Activated gamma-delta T cell treated with anti-CD3 and anti-CD28 coated beads, Interleukin-2, amount 50 U/mL, for 16 hours (primary cell): ENCODE measurements around the gene CLHC1.
A peak's percentile ranks its signal among the peaks of the same experiment; 100 is the strongest.
"Not testable (repeated sequence)": the region's sequence is repeated elsewhere in the genome, so short reads cannot be mapped to it uniquely, and the experiment has no call there.

Experiments used
- DNase-seq: peaks from one replicate; pipeline ENCODE4 v3.0.0-alpha.2; 2020; ENCODE audit warnings: low read depth

Gene CLHC1

DNA sequence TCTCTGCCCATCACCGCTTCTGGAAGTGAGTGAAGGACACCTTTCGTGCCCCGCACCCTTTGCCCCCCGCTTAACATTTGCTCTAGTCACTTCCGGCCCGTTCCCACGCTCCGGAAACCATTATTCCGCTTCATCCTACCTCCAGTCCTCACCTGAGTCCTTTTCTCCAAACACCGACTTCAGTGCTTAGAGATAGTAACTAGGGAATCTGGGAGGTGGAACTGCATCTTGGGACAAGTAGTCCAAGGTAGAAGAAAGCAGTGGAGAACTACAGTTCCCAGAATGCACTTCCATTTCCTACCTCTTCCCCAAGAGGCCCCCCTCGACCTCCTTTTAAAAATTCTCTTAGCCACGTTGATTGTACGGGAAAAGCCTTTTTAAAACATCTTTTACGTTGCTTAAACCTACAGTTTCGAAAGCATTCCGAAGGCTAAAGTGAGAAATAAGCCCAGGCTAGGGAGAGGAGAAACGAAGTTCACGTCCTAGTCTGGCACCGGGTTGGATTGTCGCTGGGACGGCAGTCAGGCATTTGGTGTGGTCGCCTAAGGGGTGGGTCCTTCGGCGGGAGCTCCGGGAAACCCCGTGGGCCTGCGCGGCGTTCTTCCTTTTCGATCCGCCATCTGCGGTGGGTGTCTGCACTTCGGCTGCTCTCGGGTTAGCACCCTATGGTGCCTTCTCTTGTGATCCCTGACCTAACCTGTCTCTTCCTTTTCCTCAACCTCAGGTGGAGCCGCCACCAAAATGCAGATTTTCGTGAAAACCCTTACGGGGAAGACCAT, at the start of gene CLHC1, which contains the start of gene RPS27A:
Gene CLHC1, minus strand, starts transcription at position 210 of the 779 bp plus-strand sequence. CDS start 9,882 bp downstream, outside the sequence.
Gene RPS27A, plus strand, starts transcription at position 605 of the 779 bp plus-strand sequence. Its CDS starts 137 bp downstream, at position 742.
- DNase-seq: peak; percentile 91

GRCh38 chr2:55280851-55281546, 48.9 kb upstream of the CLHC1 start:
- not testable (repeated sequence) for DNase-seq

DNA sequence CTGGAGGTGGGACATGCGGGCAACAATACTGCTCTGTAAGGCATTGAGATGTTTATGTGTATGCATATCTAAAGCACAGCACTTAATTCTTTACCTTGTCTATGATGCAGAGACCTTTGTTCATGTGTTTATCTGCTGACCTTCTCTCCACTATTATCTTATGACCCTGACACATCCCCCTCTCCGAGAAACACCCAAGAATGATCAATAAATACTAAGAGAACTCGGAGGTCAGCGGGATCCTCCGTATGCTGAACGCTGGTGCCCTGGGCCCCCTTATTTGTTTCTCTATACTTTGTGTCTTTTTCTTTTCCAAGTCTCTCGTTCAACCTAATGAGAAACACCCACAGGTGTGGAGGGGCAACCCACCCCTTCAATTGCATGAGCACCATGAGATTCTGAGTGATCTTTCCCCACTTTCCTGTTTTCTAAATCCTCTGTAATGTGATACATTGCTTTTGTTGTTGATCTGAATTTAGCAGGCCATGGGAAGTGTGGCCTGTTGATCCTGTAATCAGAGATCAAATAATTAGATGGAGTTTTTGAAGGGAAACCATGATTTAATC, 47.8 kb upstream of the CLHC1 start:
- DNase-seq: not testable (repeated sequence)

DNA sequence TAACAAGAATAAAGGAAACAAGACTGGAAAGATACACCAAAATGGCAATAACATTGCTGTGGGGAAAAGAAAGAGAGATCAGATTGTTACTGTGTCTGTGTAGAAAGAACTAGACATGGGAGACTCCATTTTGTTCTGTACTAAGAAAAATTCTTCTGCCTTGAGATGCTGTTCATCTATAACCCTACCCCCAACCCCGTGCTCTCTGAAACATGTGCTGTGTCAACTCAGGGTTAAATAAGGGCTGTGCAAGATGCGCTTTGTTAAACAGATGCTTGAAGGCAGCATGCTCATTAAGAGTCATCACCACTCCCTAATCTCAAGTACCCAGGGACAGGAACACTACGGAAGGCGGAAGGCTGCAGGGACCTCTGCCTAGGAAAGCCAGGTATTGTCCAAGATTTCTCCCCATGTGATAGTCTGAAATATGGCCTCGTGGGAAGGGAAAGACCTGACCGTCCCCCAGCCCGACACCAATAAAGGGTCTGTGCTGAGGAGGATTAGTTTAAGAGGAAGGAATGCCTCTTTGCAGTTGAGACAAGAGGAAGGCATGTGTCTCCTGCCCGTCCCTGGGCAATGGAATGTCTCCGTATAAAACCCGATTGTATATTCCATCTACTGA, 47.2 kb upstream of the CLHC1 start:
- not testable (repeated sequence) for DNase-seq

DNA sequence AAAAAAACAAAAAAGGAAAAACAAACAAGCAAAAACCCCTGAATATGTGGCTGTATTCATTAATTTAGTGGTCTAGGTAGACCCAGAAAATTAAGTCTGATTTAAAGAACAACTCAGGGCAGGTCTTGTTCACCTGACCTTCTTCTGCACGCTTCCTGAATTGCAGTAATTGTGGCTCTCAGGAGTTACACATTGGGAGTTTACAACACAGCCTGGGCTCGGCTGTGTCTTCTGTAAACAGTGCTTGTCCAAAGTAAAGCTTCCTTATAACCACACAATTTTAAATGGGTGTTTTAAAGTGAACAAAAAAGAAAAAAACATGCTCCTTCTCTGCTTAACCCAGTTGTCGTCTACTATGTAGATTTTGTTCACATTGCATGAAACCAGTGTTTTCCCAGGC, 45.2 kb upstream of the CLHC1 start:
- no peak for DNase-seq

DNA sequence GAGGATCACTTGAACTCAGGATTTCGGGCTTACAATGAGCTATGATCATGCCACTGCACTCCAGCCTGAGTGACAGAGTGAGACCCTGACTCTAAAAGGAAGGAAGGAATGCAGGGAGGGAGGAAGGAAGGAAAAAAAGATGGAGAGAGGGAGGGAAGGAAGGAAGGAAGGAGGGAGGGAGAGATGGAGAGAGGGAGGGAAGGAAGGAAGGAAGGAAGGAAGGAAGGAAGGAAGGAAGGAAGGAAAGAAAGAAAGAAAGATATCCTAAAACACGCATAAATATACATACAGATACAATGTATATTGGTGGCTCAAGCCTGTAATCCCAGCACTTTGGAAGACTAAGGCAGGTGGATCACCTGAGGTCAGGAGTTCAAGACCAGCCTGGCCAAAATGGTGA, 42.3 kb upstream of the CLHC1 start:
- DNase-seq: not testable (repeated sequence)

GRCh38 chr2:55269645-55269990, 37.5 kb upstream of the CLHC1 start:
- no peak for DNase-seq

- DNase-seq: peak; percentile 86
These were observed 37.0 kb upstream of the CLHC1 start, which contains the start of gene MTIF2 for GRCh38 chr2:55268907-55269644. Gene MTIF2 (minus strand): TSS chr2:55269231. CDS start chr2:55263858, 5,373 bp downstream.

DNA sequence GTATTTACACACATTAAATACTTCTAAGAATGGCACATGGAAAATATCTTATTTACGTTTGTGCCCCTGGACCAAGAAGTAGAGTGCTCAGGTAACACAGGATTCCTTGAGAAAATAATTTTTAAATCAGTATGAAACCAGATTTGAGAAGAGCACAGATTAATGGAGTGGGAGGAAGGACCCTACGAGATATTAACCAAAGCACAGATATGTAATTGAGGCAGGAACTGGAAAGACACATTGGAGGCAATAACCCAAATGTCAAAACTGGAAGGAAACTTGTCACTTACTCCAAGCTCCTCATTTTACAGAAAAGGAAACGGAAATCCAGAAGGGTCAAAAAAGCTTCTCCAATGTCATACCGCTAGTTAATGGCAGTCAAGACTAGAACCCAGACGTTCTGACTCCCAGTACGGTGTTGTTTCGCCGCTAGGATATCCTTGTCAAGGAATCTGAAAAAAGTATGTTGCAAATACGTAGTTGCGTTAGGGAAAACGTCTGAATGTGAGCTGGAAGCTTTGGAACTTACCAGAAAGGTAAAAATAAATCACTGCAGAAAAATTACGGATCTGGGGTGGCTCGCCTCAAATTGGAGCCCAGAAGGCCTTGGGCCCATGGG, 36.3 kb upstream of the CLHC1 start:
- DNase-seq: no peak

GRCh38 chr2:55259586-55259985, 27.5 kb upstream of the CLHC1 start:
- not testable (repeated sequence) for DNase-seq

DNA sequence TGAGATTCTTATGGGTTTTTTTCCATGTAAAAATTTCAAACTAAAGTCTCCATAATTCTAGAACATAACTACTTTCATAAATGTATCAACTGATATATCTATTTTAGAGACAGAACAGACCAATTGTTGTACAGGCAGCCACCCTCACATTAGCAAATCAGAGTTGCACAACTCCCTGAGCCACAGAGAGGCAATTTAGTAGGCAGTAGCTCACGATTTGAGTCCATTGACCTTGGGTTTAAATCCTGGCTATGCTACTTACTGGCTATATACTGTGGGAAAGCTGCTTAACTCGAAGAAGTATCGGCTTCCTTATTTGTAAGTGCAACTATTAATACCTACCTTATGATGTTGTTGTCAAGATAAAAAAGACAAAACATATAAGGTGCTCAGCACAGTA, 20.7 kb upstream of the CLHC1 start:
- DNase-seq: no peak

GRCh38 chr2:55247025-55247424, 14.9 kb upstream of the CLHC1 start:
- no peak for DNase-seq

GRCh38 chr2:55245411-55245810, 13.3 kb upstream of the CLHC1 start:
- DNase-seq: no peak

- DNase-seq: no peak
These were observed 10.5 kb upstream of the CLHC1 start for GRCh38 chr2:55242617-55243016.

DNA sequence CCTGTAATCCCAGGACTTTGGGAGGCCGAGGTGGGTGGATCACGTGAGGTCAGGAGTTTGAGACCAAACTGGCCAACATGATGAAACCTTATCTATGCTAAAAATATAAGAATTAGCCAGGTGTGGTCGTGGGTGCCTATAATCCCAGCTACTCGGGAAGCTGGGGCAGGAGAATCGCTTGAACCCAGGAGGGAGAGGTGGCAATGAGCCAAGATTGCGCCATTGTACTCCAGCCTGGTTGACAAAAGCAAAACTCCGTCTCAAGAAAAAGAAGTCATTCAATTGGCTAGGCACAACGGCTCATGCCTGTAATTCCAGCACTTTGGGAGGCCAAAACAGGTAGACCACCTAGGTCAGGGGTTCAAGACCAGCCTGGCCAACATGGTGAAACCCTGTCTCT, 9.5 kb upstream of the CLHC1 start:
- DNase-seq: not testable (repeated sequence)

GRCh38 chr2:55239656-55240222, 7.6 kb upstream of the CLHC1 start:
- DNase-seq: no peak

DNA sequence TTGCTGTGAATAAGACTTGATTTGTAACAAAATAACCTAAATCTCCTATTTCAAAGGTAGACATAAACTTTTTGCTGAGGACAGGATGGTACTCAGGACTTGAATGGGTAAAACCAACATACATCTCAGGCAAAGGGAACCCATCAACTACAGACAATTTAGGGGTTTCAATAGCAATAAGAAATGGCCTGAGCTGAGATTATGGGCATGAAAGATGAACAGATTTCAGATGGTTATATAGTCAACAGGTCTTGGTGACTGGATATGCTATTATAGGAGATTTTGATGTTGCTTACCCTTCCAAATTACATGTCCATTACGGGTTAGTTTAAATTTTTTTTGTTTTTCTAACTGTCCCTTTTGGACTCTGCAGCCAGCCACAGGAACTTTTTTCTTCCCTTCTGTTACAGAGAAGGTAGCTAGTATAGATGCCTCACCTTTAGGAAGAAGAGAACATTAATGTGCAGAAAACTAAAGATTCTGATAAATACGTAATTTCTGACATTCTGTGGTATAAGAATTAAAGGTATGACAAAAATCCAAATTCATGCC, 5.0 kb upstream of the CLHC1 start:
- DNase-seq: no peak

DNA sequence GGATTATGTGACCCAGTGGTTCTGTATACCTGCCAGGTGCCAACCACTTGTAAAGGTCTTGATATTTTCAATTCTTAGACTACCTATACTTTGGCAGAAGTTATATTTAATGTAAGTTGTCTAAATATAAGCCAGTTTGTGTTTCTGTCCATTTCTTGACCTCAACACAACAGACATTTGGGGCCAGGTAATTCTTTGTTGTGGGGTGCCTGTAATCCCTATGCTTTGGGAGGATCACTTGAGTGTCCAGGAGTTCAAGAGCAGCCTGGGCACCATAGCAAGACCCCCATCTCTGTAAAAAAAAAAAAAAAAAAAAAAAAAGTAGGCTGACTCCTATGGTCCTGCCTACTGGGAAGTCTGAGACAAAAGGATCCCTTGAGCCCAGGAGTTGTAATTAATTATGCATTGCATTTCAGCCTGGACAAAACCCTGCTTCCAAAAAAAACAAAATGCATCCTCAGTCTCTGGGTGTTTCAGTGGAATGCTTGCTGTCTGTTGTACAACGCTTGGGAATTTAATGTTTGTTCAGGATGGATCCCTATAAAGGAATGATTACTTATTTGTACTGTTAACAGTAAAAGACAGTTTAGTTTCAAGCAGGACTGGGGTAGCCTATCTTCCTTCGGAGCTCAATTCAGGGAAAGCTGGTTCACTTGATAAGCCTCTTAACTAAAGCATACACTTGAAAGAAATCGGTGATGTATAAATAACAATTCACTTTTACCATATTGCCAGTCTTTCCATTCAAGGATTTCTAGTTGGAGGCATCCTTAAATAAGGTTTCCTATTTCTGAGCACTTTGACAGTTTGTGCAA, 3.8 kb upstream of the CLHC1 start:
- no peak for DNase-seq

DNA sequence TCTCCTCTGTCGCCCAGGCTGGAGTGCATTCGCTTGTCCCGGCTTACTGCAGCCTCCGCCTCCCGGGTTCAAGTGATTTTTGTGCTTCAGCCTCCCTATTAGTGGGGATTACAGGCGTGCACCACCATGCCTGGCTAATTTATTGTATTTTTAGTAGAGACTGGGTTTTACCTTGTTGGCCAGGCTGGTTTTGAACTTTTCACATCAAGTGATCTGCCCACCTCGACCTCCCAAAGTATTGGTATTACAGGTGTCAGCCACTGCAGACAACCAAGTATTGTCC, 1.5 kb upstream of the CLHC1 start:
- DNase-seq: no peak
